Trophoblast cell (in vitro differentiated cells and primary cell): ENCODE data around the gene THRB.

Experiments used
- DNase-seq, 2 donors: peaks; one replicate each; pipeline ENCODE4 v3.0.0-alpha.2; 2016
- H2AFZ ChIP-seq: 2 replicates; pipeline ENCODE4 v1.6.1; 2013; ENCODE audit warnings: low read length, moderate library complexity, mild to moderate bottlenecking; ENCODE audit not compliant: insufficient read depth, poor library complexity
- H2AK5ac ChIP-seq: 2 replicates; pipeline ENCODE4 v1.6.1; 2013; ENCODE audit warnings: mild to moderate bottlenecking, low read length
- H2BK120ac ChIP-seq: 2 replicates; pipeline ENCODE4 v1.6.1; 2013; ENCODE audit warnings: low read length, mild to moderate bottlenecking, moderate library complexity; ENCODE audit not compliant: insufficient read depth, poor library complexity
- H2BK12ac ChIP-seq: 2 replicates; pipeline ENCODE4 v1.6.1; 2013; ENCODE audit warnings: mild to moderate bottlenecking, low read length, moderate library complexity
- H2BK5ac ChIP-seq: 2 replicates; pipeline ENCODE4 v1.6.1; 2013; ENCODE audit warnings: low read length, low read depth, moderate library complexity, mild to moderate bottlenecking; ENCODE audit not compliant: poor library complexity
- H3K14ac ChIP-seq: 2 replicates; pipeline ENCODE4 v1.6.1; 2013; ENCODE audit warnings: mild to moderate bottlenecking, low read length
- H3K18ac ChIP-seq: 2 replicates; pipeline ENCODE4 v1.6.1; 2013; ENCODE audit warnings: mild to moderate bottlenecking, low read length
- H3K23ac ChIP-seq: 2 replicates; pipeline ENCODE4 v1.6.1; 2013; ENCODE audit warnings: low read length
- H3K27ac ChIP-seq: 2 replicates; pipeline ENCODE4 v1.5.1; 2013; ENCODE audit warnings: low read depth, mild to moderate bottlenecking, inconsistent platforms, low read length, moderate library complexity
- H3K27me3 ChIP-seq: 2 replicates; pipeline ENCODE4 v1.6.1; 2013; ENCODE audit warnings: inconsistent platforms, mild to moderate bottlenecking, low read length, moderate library complexity; ENCODE audit not compliant: insufficient read depth
- H3K36me3 ChIP-seq, 2 experiments: 1 replicate in 1 of 2; 2 replicates in 1 of 2; pipeline ENCODE4 v1.6.1; 2013; ENCODE audit warnings: low read length in 2 of 2, mild to moderate bottlenecking in 2 of 2, moderate library complexity in 1 of 2; ENCODE audit not compliant: insufficient read depth in 2 of 2, control insufficient read depth in 1 of 2
- H3K4ac ChIP-seq: 2 replicates; pipeline ENCODE4 v1.6.1; 2013; ENCODE audit warnings: low read depth, mild to moderate bottlenecking, low read length, moderate library complexity
- H3K4me1 ChIP-seq, 2 experiments: 1 replicate in 1 of 2; 2 replicates in 1 of 2; pipeline ENCODE4 v1.6.1; 2013; ENCODE audit warnings: low read length in 2 of 2, mild to moderate bottlenecking in 2 of 2, moderate library complexity in 1 of 2; ENCODE audit not compliant: insufficient read depth in 2 of 2, control insufficient read depth in 1 of 2
- H3K4me2 ChIP-seq: 2 replicates; pipeline ENCODE4 v1.6.1; 2013; ENCODE audit warnings: inconsistent platforms, mild to moderate bottlenecking, low read length, moderate library complexity
- H3K4me3 ChIP-seq: 2 replicates; pipeline ENCODE4 v1.5.1; 2013; ENCODE audit warnings: mild to moderate bottlenecking, low read depth, low read length, inconsistent platforms
- H3K79me1 ChIP-seq: one replicate; pipeline ENCODE4 v1.6.1; 2013; ENCODE audit warnings: low read length
- H3K79me2 ChIP-seq: 2 replicates; pipeline ENCODE4 v1.6.1; 2013; ENCODE audit warnings: low read length, mild to moderate bottlenecking; ENCODE audit not compliant: control insufficient read depth, insufficient read depth, poor library complexity
- H3K9ac ChIP-seq: 2 replicates; pipeline ENCODE4 v1.6.1; 2013; ENCODE audit warnings: mild to moderate bottlenecking, low read length
- H3K9me3 ChIP-seq: 2 replicates; pipeline ENCODE4 v1.6.1; 2013; ENCODE audit warnings: low read depth, mild to moderate bottlenecking, control low read depth, inconsistent platforms, low read length; ENCODE audit not compliant: insufficient read depth
- H4K12ac ChIP-seq: 2 replicates; pipeline ENCODE4 v1.6.1; 2013; ENCODE audit warnings: low read depth, mild to moderate bottlenecking, low read length, moderate library complexity
- H4K8ac ChIP-seq: 2 replicates; pipeline ENCODE4 v1.6.1; 2013; ENCODE audit warnings: low read depth, mild to moderate bottlenecking, low read length, moderate library complexity
- H4K91ac ChIP-seq: one replicate; pipeline ENCODE4 v1.6.1; 2013; ENCODE audit warnings: low read depth, mild to moderate bottlenecking, low read length, moderate library complexity
- WGBS: extraction: QIAGEN DNeasy Blood & Tissue Kit; methylation state at CpG from one replicate; pipeline ENCODE4 v1.1.7; 2013; ENCODE audit warnings: missing lambda C conversion rate; ENCODE audit not compliant: insufficient read length, insufficient coverage; ENCODE audit errors: extremely low coverage; 5-methylcytosine and 5-hydroxymethylcytosine counted together

The THRB gene

DNA sequence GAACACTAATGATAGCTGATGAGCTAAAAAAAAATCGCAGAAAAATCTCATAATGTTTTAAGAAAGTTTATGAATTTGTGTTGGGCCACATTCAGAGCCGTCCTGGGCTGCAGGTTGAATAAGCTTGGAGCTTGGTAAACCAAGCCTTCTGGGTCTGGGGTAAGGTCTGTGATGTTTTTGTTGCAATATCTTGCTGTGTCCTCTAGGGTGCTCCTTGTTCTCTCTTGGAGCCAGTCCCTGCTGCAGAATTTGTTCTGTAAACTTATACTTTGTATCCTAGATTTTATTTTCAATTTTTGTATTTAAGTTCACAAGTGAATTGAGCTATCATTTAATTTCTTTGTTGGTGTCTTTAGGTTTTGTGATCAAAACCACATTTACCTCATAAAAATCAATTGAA is 405.9 kb downstream of the THRB start:
- H3K23ac ChIP-seq: no peak overlapping the region
- WGBS: no CpG with 5 or more reads among the region's 2 CpGs

GRCh38 chr3:24087469-24087868 is 407.2 kb downstream of the THRB start:
- Histone ChIP-seq H3K18ac (no peak overlapping the region), H3K4me3 (no peak overlapping the region), H3K14ac (no peak overlapping the region), H2BK12ac (no peak overlapping the region), H2AFZ (no peak overlapping the region), H3K27ac (no peak overlapping the region), H3K27me3 (no peaks in the 10 kb centered on the region), H3K36me3 (no peaks in the 10 kb centered on the region), H4K91ac (no peak overlapping the region), H3K4me2 (no peak overlapping the region), H4K8ac (no peak overlapping the region), H3K4ac (no peak overlapping the region), H3K79me2 (no peaks in the 10 kb centered on the region), H4K12ac (no peak overlapping the region), H3K23ac (no peak overlapping the region), H3K79me1 (no peaks in the 10 kb centered on the region), H3K9me3 (no peaks in the 10 kb centered on the region), H2BK5ac (no peak overlapping the region), H2AK5ac (no peak overlapping the region), H2BK120ac (no peak overlapping the region), H3K9ac (no peak overlapping the region), H3K4me1 (no peaks in the 10 kb centered on the region)
- WGBS: no CpG with 5 or more reads among the region's 3 CpGs
- no peak for DNase-seq

More for the DNA sequence above, 405.9 kb downstream of the THRB start:
- no peak overlapping the region for H4K91ac ChIP-seq
- no peak overlapping the region for H3K4me3 ChIP-seq
- no peaks in the 10 kb centered on the region for H3K79me1 ChIP-seq
- no peak overlapping the region for H4K12ac ChIP-seq
- H2BK5ac ChIP-seq: no peak overlapping the region
- no peak overlapping the region for H2AK5ac ChIP-seq
- no peaks in the 10 kb centered on the region for H3K4me1 ChIP-seq
- H2BK12ac ChIP-seq: no peak overlapping the region
- no peak overlapping the region for H3K18ac ChIP-seq
- H3K14ac ChIP-seq: no peak overlapping the region
- no peak overlapping the region for H2BK120ac ChIP-seq
- no peak overlapping the region for H3K4ac ChIP-seq
- H3K36me3 ChIP-seq: no peaks in the 10 kb centered on the region
- no peaks in the 10 kb centered on the region for H3K79me2 ChIP-seq
- no peaks in the 10 kb centered on the region for H3K27me3 ChIP-seq
- H3K4me2 ChIP-seq: no peak overlapping the region
- H3K9me3 ChIP-seq: no peaks in the 10 kb centered on the region
- peak in 1 of 2 donors; percentile 58 for DNase-seq
- H3K27ac ChIP-seq: no peak overlapping the region
- H2AFZ ChIP-seq: no peak overlapping the region
- no peak overlapping the region for H3K9ac ChIP-seq
- no peak overlapping the region for H4K8ac ChIP-seq

- Histone ChIP-seq H3K4me2 (no peak overlapping the region), H4K8ac (peak overlapping the region; percentile 38), H2BK5ac (no peak overlapping the region), H3K9ac (no peak overlapping the region), H2AK5ac (no peak overlapping the region), H3K4me1 (no peaks in the 10 kb centered on the region), H3K14ac (no peak overlapping the region), H2BK12ac (no peak overlapping the region), H4K91ac (no peak overlapping the region), H2AFZ (no peak overlapping the region), H3K9me3 (no peaks in the 10 kb centered on the region), H3K4ac (no peak overlapping the region), H3K23ac (no peak overlapping the region), H4K12ac (no peak overlapping the region), H3K36me3 (no peaks in the 10 kb centered on the region), H3K4me3 (no peak overlapping the region), H2BK120ac (no peak overlapping the region), H3K79me2 (no peaks in the 10 kb centered on the region), H3K18ac (no peak overlapping the region), H3K79me1 (no peaks in the 10 kb centered on the region), H3K27ac (no peak overlapping the region), H3K27me3 (no peaks in the 10 kb centered on the region)
- DNase-seq: no peak
- no CpG with 5 or more reads among the region's 2 CpGs for WGBS
Observed at GRCh38 chr3:24086617-24087404, 407.8 kb downstream of the THRB start.

DNA sequence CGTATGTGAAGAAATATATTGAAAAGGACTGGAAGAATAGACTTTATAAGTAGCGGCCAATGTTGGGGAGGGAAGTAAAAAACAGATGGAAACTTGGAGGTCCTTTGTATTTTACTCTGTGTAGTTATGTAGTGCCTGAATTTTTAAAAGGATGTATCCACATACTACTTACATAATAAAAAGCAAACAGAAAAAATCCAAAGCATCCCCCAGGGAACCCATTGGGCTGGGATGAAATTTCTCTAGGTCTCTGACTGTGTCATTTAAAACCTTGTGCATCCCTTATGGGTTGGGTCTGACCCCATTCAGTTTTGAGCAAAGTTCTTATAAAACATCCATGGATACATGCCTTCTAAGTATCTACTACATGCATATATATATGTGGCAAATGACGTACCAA is 408.4 kb downstream of the THRB start:
- WGBS: no CpG with 5 or more reads among the region's 3 CpGs
- no peak overlapping the region for H3K4me3 ChIP-seq
- H3K9ac ChIP-seq: no peak overlapping the region
- no peaks in the 10 kb centered on the region for H3K36me3 ChIP-seq
- no peak overlapping the region for H3K18ac ChIP-seq
- no peak overlapping the region for H4K12ac ChIP-seq
- H3K23ac ChIP-seq: no peak overlapping the region
- no peak for DNase-seq
- no peak overlapping the region for H3K27ac ChIP-seq
- no peak overlapping the region for H4K8ac ChIP-seq
- H3K14ac ChIP-seq: no peak overlapping the region
- no peak overlapping the region for H2AK5ac ChIP-seq
- H2AFZ ChIP-seq: no peak overlapping the region
- H2BK120ac ChIP-seq: no peak overlapping the region
- no peak overlapping the region for H3K4ac ChIP-seq
- no peak overlapping the region for H2BK5ac ChIP-seq
- no peaks in the 10 kb centered on the region for H3K9me3 ChIP-seq
- H4K91ac ChIP-seq: no peak overlapping the region
- no peaks in the 10 kb centered on the region for H3K79me2 ChIP-seq
- no peak overlapping the region for H3K4me2 ChIP-seq
- H3K79me1 ChIP-seq: no peaks in the 10 kb centered on the region
- no peak overlapping the region for H2BK12ac ChIP-seq
- no peaks in the 10 kb centered on the region for H3K27me3 ChIP-seq
- H3K4me1 ChIP-seq: no peaks in the 10 kb centered on the region
